Activated CD8-positive, alpha-beta T cell treated with anti-CD3 and anti-CD28 coated beads for 36 hours (primary cell): Measurements from ENCODE around the gene KDM5A. TPM values are rescaled to one million over a fixed set of nuclear protein-coding genes. Genes with fewer than 3 reads are reported as not detected.

Experiments used
- ATAC-seq: fragments of 200-7000 bp; cut with Tn5 transposase; one replicate; pipeline ENCODE4 v1.10.0; 2021; ENCODE audit warnings: mild to moderate bottlenecking, moderate library complexity
- CTCF ChIA-PET: fragments of 350-600 bp; sonication (Branson Sonifier 250); formaldehyde crosslinking; loops from one replicate; lab custom pipeline; 2021; ENCODE audit warnings: antibody characterized with exemption; lab: Charles Lee
- POLR2A ChIA-PET: fragments of 350-600 bp; sonication (Branson Sonifier 250); formaldehyde crosslinking; loops from one replicate; lab custom pipeline; 2021; ENCODE audit warnings: antibody characterized with exemption; lab: Charles Lee
- DNase-seq: peaks from one replicate; pipeline ENCODE4 v3.0.0-alpha.2; 2020
- H3K27ac Mint-ChIP-seq: one replicate; pipeline ENCODE4 v1.8.0; 2021; ENCODE audit warnings: mild to moderate bottlenecking, mixed read lengths
- H3K27me3 Mint-ChIP-seq: one replicate; pipeline ENCODE4 v1.8.0; 2021; ENCODE audit warnings: mixed read lengths
- H3K36me3 Mint-ChIP-seq: one replicate; pipeline ENCODE4 v1.8.0; 2021; ENCODE audit warnings: low read depth, mixed read lengths
- H3K4me1 Mint-ChIP-seq: one replicate; pipeline ENCODE4 v1.8.0; 2021; ENCODE audit warnings: low read depth, mixed read lengths
- H3K4me3 Mint-ChIP-seq: one replicate; pipeline ENCODE4 v1.8.0; 2021; ENCODE audit warnings: mild to moderate bottlenecking, moderate library complexity, mixed read lengths
- H3K9me3 Mint-ChIP-seq: one replicate; pipeline ENCODE4 v1.8.0; 2021; ENCODE audit warnings: mixed read lengths
- intact Hi-C: fragments of 100-400 bp; cut with micrococcal nuclease; formaldehyde crosslinking; loops from one replicate; pipeline ENCODE4 v1.10.0; 2022
- total RNA-seq, 2 experiments: library from RNA; stranded (reverse); gene quantifications; one replicate each; pipeline ENCODE4 v1.2.3, GENCODE V29; 2021
- TF ChIP-seq, protein P1 (sequence below): fragments of 200-600 bp; IDR thresholded peaks from one replicate; pipeline ENCODE4 v1.8.0; 2022; ENCODE audit warnings: antibody characterized with exemption, mild to moderate bottlenecking

Gene KDM5A
- total RNA-seq, 2 experiments from 2014 or later, result 60.0 to 68.9 TPM

GRCh38 chr12:257521-258321 lies 131.4 kb downstream of the KDM5A start:
- Mint-ChIP-seq H3K4me3 (no peak overlapping the region), H3K27me3 (peaks cover 20% of the 10 kb centered on the region), H3K27ac (no peak overlapping the region), H3K9me3 (no peaks in the 10 kb centered on the region), H3K36me3 (no peaks in the 10 kb centered on the region), H3K4me1 (no peaks in the 10 kb centered on the region)
- ChIA-PET CTCF (no interaction called here), POLR2A (interaction anchor here (0.7 kb wide), 1 partner anchor 12 kb away, joined by 3 read pairs; no protein-coding TSS in a partner anchor)
- TF ChIP-seq, protein P1, sequence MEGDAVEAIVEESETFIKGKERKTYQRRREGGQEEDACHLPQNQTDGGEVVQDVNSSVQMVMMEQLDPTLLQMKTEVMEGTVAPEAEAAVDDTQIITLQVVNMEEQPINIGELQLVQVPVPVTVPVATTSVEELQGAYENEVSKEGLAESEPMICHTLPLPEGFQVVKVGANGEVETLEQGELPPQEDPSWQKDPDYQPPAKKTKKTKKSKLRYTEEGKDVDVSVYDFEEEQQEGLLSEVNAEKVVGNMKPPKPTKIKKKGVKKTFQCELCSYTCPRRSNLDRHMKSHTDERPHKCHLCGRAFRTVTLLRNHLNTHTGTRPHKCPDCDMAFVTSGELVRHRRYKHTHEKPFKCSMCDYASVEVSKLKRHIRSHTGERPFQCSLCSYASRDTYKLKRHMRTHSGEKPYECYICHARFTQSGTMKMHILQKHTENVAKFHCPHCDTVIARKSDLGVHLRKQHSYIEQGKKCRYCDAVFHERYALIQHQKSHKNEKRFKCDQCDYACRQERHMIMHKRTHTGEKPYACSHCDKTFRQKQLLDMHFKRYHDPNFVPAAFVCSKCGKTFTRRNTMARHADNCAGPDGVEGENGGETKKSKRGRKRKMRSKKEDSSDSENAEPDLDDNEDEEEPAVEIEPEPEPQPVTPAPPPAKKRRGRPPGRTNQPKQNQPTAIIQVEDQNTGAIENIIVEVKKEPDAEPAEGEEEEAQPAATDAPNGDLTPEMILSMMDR, result no peak
- no peak for DNase-seq
- intact Hi-C loops, result no loop called here
- no peak for ATAC-seq

GRCh38 chr12:256958-257357 lies 132.2 kb downstream of the KDM5A start:
- ChIA-PET CTCF (no interaction called here), POLR2A (no interaction called here)
- no peak for ATAC-seq
- DNase-seq, result no peak
- Mint-ChIP-seq H3K36me3 (no peaks in the 10 kb centered on the region), H3K4me3 (no peak overlapping the region), H3K9me3 (no peaks in the 10 kb centered on the region), H3K4me1 (no peaks in the 10 kb centered on the region), H3K27ac (no peak overlapping the region), H3K27me3 (peaks cover 20% of the 10 kb centered on the region)
- TF ChIP-seq, protein P1, result no peak
- intact Hi-C loops, result no loop called here

- H3K4me1 Mint-ChIP-seq, result no peaks in the 10 kb centered on the region
- no peaks in the 10 kb centered on the region for H3K36me3 Mint-ChIP-seq
- CTCF ChIA-PET, result no interaction called here
- H3K27ac Mint-ChIP-seq, result no peak overlapping the region
- no peak overlapping the region for H3K4me3 Mint-ChIP-seq
- POLR2A ChIA-PET, result no interaction called here
- TF ChIP-seq, protein P1, result no peak
- H3K27me3 Mint-ChIP-seq, result peaks cover 20% of the 10 kb centered on the region
- DNase-seq (no peak), ATAC-seq (no peak)
- no peaks in the 10 kb centered on the region for H3K9me3 Mint-ChIP-seq
- intact Hi-C loops, result no loop called here
Observed at GRCh38 chr12:256225-256624, 132.9 kb downstream of the KDM5A start.

DNA sequence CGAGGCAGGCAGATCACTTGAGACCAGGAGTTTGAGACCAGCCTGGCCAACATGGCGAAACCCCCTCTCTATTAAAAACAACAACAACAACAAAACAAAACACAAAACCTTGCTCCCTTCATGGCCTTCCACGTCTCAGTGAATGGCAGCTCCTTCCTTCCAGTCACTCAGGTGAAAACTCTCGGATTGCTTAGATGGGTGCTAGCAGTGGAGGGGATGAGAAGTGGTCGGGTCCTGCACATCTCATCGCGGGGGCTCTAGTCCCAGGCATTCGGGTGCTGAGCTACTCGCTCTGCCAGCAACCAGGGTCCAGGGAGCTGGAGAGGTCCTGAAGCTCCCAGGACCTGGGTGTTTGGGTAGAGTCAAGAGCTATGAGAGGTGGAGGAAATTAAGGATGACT lies 134.2 kb downstream of the KDM5A start:
- peaks cover 20% of the 10 kb centered on the region for H3K27me3 Mint-ChIP-seq
- DNase-seq (no peak), ATAC-seq (no peak)
- intact Hi-C loops, result no loop called here
- no peak overlapping the region for H3K4me3 Mint-ChIP-seq
- H3K36me3 Mint-ChIP-seq, result no peaks in the 10 kb centered on the region
- no peaks in the 10 kb centered on the region for H3K4me1 Mint-ChIP-seq
- H3K27ac Mint-ChIP-seq, result no peak overlapping the region
- CTCF ChIA-PET, result no interaction called here
- POLR2A ChIA-PET, result interaction anchor here (0.6 kb wide), 1 partner anchor 201 kb away, joined by 3 read pairs; no protein-coding TSS in a partner anchor
- TF ChIP-seq, protein P1, result no peak
- no peaks in the 10 kb centered on the region for H3K9me3 Mint-ChIP-seq

GRCh38 chr12:254039-254438 lies 135.1 kb downstream of the KDM5A start:
- H3K27ac Mint-ChIP-seq, result no peak overlapping the region
- CTCF ChIA-PET, result no interaction called here
- intact Hi-C loops, result no loop called here
- no peak for ATAC-seq
- H3K27me3 Mint-ChIP-seq, result peaks cover 20% of the 10 kb centered on the region
- no peak overlapping the region for H3K4me3 Mint-ChIP-seq
- H3K9me3 Mint-ChIP-seq, result no peaks in the 10 kb centered on the region
- H3K36me3 Mint-ChIP-seq, result no peaks in the 10 kb centered on the region
- POLR2A ChIA-PET, result no interaction called here
- TF ChIP-seq, protein P1, result no peak
- DNase-seq, result no peak
- H3K4me1 Mint-ChIP-seq, result no peaks in the 10 kb centered on the region
